H1 (cell line): ENCODE results near the gene ABHD11. TPM values are rescaled to one million over a fixed set of nuclear protein-coding genes. Genes with fewer than 3 reads are reported as not detected.
A peak's percentile ranks its signal among the peaks of the same experiment; 100 is the strongest.

Experiments
- CTCF ChIA-PET: fragments of 300-600 bp; sonication (Branson Sonifier 250); formaldehyde crosslinking; loops from one replicate; lab custom pipeline; 2021; ENCODE audit not compliant: partially characterized antibody; lab: Charles Lee
- POLR2A ChIA-PET: fragments of 300-600 bp; sonication (Branson Sonifier 250); formaldehyde crosslinking; loops from one replicate; lab custom pipeline; 2021; ENCODE audit warnings: inconsistent platforms; ENCODE audit not compliant: partially characterized antibody; lab: Charles Lee
- DNase-seq, 2 experiments: peaks; one replicate each; pipeline versions ENCODE4 v3.0.0 to v3.0.0-alpha.2; 2010 to 2022; ENCODE audit warnings: low spot score in 2 of 2, low read depth in 1 of 2, mixed read lengths in 1 of 2
- FAIRE-seq: peaks from 2 replicates; lab custom pipeline; 2011; peaks lifted over from hg19 to GRCh38; lab: Jason Lieb, UNC
- H2AFZ ChIP-seq: 2 replicates; pipeline ENCODE4 v1.8.1; 2012; ENCODE audit warnings: low read length, inconsistent platforms
- H2AK5ac ChIP-seq: 2 replicates; pipeline ENCODE4 v1.6.1; 2013; ENCODE audit warnings: low read depth, low read length
- H2BK120ac ChIP-seq: replicated peaks from 2 replicates; pipeline ENCODE3; 2013; ENCODE audit warnings: low read depth, low read length, inconsistent platforms
- H2BK12ac ChIP-seq: 2 replicates; pipeline ENCODE4 v1.6.1; 2013; ENCODE audit warnings: low read depth, low read length
- H2BK15ac ChIP-seq: 2 replicates; pipeline ENCODE4 v1.6.1; 2013; ENCODE audit warnings: low read length
- H2BK20ac ChIP-seq: 2 replicates; pipeline ENCODE4 v1.6.1; 2013; ENCODE audit warnings: low read length
- H2BK5ac ChIP-seq: 2 replicates; pipeline ENCODE4 v1.6.1; 2013; ENCODE audit warnings: low read depth, low read length
- H3K14ac ChIP-seq: 2 replicates; pipeline ENCODE4 v1.6.1; 2013; ENCODE audit warnings: inconsistent platforms; ENCODE audit not compliant: insufficient read length
- H3K18ac ChIP-seq: 2 replicates; pipeline ENCODE4 v1.6.1; 2013; ENCODE audit warnings: low read length; ENCODE audit errors: extremely low read depth
- H3K23ac ChIP-seq: 2 replicates; pipeline ENCODE4 v1.6.1; 2013; ENCODE audit warnings: inconsistent platforms; ENCODE audit not compliant: insufficient read length
- H3K23me2 ChIP-seq: 2 replicates; pipeline ENCODE4 v1.6.1; 2013; ENCODE audit warnings: low read depth, low read length
- H3K27ac ChIP-seq: 2 replicates; pipeline ENCODE4 v1.6.1; 2011; ENCODE audit warnings: low read depth, low read length, inconsistent platforms
- H3K27me3 ChIP-seq, 4 experiments: replicated peaks in 1 of 4; 1 replicate in 1 of 4; 2 replicates in 3 of 4; pipeline versions ENCODE4 v1.6.1 to v1.8.1; 2011 to 2013; ENCODE audit warnings: low read length in 3 of 4, mild to moderate bottlenecking in 3 of 4, inconsistent platforms in 2 of 4, mixed read lengths in 2 of 4, moderate library complexity in 1 of 4; ENCODE audit not compliant: control insufficient read depth in 3 of 4, insufficient read depth in 3 of 4; ENCODE audit errors: extremely low read depth in 1 of 4
- H3K36me3 ChIP-seq, 4 experiments: 2 replicates each; pipeline versions ENCODE4 v1.6.1 to v1.8.1; 2011 to 2013; ENCODE audit warnings: mild to moderate bottlenecking in 4 of 4, low read length in 3 of 4, moderate library complexity in 2 of 4, control low read depth in 1 of 4, inconsistent platforms in 1 of 4; ENCODE audit not compliant: insufficient read depth in 4 of 4, control insufficient read depth in 2 of 4
- H3K4ac ChIP-seq: replicated peaks from 2 replicates; pipeline ENCODE3; 2013; ENCODE audit warnings: low read length, low read depth, mixed read lengths, inconsistent platforms; ENCODE audit not compliant: insufficient read length
- H3K4me1 ChIP-seq, 4 experiments: replicated peaks in 1 of 4; 1 replicate in 1 of 4; 2 replicates in 3 of 4; pipeline versions ENCODE4 v1.6.1 to v1.8.1; 2011 to 2013; ENCODE audit warnings: low read length in 3 of 4, inconsistent platforms in 2 of 4, mixed read lengths in 1 of 4; ENCODE audit not compliant: insufficient read depth in 4 of 4, control insufficient read depth in 3 of 4
- H3K4me2 ChIP-seq, 2 experiments: 2 replicates each; pipeline versions ENCODE4 v1.6.1 to v1.8.1; 2011 to 2013; ENCODE audit warnings: low read depth in 2 of 2, low read length in 2 of 2, control low read depth in 1 of 2, inconsistent platforms in 1 of 2, mild to moderate bottlenecking in 1 of 2; ENCODE audit not compliant: insufficient read depth in 1 of 2
- H3K4me3 ChIP-seq, 4 experiments: fragments of 200-600, 300-600 bp in 1 of 4; sonication (generic), shearing (Covaris generic), sonication (Bioruptor Twin) in 1 of 4; 2 replicates each; pipeline versions ENCODE4 v1.5.1 to v1.8.1; 2011 to 2016; ENCODE audit warnings: low read length in 4 of 4, low read depth in 3 of 4, control low read depth in 2 of 4, inconsistent platforms in 2 of 4, mild to moderate bottlenecking in 2 of 4, mixed read lengths in 1 of 4, moderate library complexity in 1 of 4; ENCODE audit not compliant: insufficient read depth in 2 of 4; ENCODE audit errors: extremely low read depth in 1 of 4
- H3K56ac ChIP-seq: replicated peaks from 2 replicates; pipeline ENCODE3; 2013; ENCODE audit warnings: low read depth, mild to moderate bottlenecking, mixed read lengths, low read length, inconsistent platforms; ENCODE audit not compliant: insufficient read length
- H3K79me1 ChIP-seq: 2 replicates; pipeline ENCODE4 v1.6.1; 2013; ENCODE audit warnings: low read depth, low read length, control low read depth
- H3K79me2 ChIP-seq, 2 experiments: 2 replicates each; pipeline versions ENCODE4 v1.6.1 to v1.8.1; 2012 to 2013; ENCODE audit warnings: low read length in 2 of 2, mild to moderate bottlenecking in 2 of 2, inconsistent platforms in 1 of 2; ENCODE audit not compliant: insufficient read depth in 2 of 2, control insufficient read depth in 1 of 2
- H3K9ac ChIP-seq, 4 experiments: replicated peaks in 1 of 4; 1 replicate in 1 of 4; 2 replicates in 3 of 4; pipeline versions ENCODE4 v1.6.1 to v1.8.1; 2011 to 2013; ENCODE audit warnings: low read depth in 3 of 4, low read length in 3 of 4, control low read depth in 2 of 4, mild to moderate bottlenecking in 2 of 4, moderate library complexity in 2 of 4, inconsistent platforms in 1 of 4; ENCODE audit errors: extremely low read depth in 1 of 4
- H3K9me3 ChIP-seq, 2 experiments: 2 replicates each; pipeline versions ENCODE4 v1.6.1 to v1.8.1; 2012 to 2013; ENCODE audit warnings: mild to moderate bottlenecking in 2 of 2, moderate library complexity in 2 of 2, control low read depth in 1 of 2, inconsistent platforms in 1 of 2, low read depth in 1 of 2, low read length in 1 of 2, mixed read lengths in 1 of 2; ENCODE audit not compliant: insufficient read depth in 2 of 2
- H4K20me1 ChIP-seq, 2 experiments: replicated peaks in 1 of 2; 2 replicates each; pipeline versions ENCODE3 to v1.8.1; 2011 to 2013; ENCODE audit warnings: inconsistent platforms in 2 of 2, low read length in 2 of 2, mild to moderate bottlenecking in 1 of 2; ENCODE audit not compliant: insufficient read depth in 2 of 2, control insufficient read depth in 1 of 2
- H4K5ac ChIP-seq: 2 replicates; pipeline ENCODE4 v1.6.1; 2013; ENCODE audit warnings: low read length, low read depth, mixed read lengths, inconsistent platforms; ENCODE audit not compliant: insufficient read length
- H4K8ac ChIP-seq: 2 replicates; pipeline ENCODE4 v1.8.0; 2013; ENCODE audit warnings: mild to moderate bottlenecking, moderate library complexity, low read length, inconsistent platforms; ENCODE audit not compliant: insufficient read depth; ENCODE audit errors: extremely low read depth
- H4K91ac ChIP-seq: replicated peaks from 2 replicates; pipeline ENCODE3; 2013; ENCODE audit warnings: low read length, mixed read lengths, inconsistent platforms; ENCODE audit not compliant: insufficient read length
- GTF2F1 ChIP-seq: IDR thresholded peaks from 2 replicates; pipeline ENCODE4 v1.6.1; 2012; ENCODE audit warnings: low read depth, low read length, improper control_type of control experiment, borderline replicate concordance
- SUZ12 ChIP-seq: fragments of 200-600 bp; sonication (generic); IDR thresholded peaks from 2 replicates; pipeline ENCODE4 v1.6.1; 2012; ENCODE audit warnings: mild to moderate bottlenecking, inconsistent platforms, low read length, moderate library complexity, mixed read lengths
- YY1 ChIP-seq: IDR thresholded peaks from 2 replicates; pipeline ENCODE4 v1.6.1; 2011; ENCODE audit warnings: low read depth, mild to moderate bottlenecking, low read length
- whole genome bisulfite sequencing, 2 experiments: shearing (Covaris generic) in 1 of 2; methylation state at CpG; one replicate each; pipeline versions ENCODE4 v1.1.6 to v1.1.7; 2013 to 2015; ENCODE audit warnings: low lambda C conversion rate in 2 of 2, mixed read lengths in 2 of 2, inconsistent platforms in 1 of 2, low coverage in 1 of 2, missing lambda C conversion rate in 1 of 2; ENCODE audit not compliant: insufficient replicate concordance in 2 of 2, insufficient coverage in 1 of 2, insufficient read length in 1 of 2; ENCODE audit errors: extremely low coverage in 1 of 2, missing lambda C conversion rate in 1 of 2; 5-methylcytosine and 5-hydroxymethylcytosine counted together
- microRNA counts: library from miRNA; unstranded; fragments of <30 nt; microRNA quantifications from one replicate; lab custom pipeline; 2015
- microRNA-seq, 2 experiments: library from miRNA; unstranded; fragments of <30 nt; microRNA quantifications; one replicate each; pipeline versions ENCODE4 to v1.2.0, GENCODE V29; 2016 to 2020; ENCODE audit warnings: borderline microRNAs expressed in 2 of 2, borderline number of aligned reads in 2 of 2, borderline replicate concordance in 1 of 2
- polyA plus RNA-seq, 7 experiments: library from polyadenylated mRNA; depleted of rRNA in 3 of 7; stranded (reverse) in 5 of 7; unstranded in 2 of 7; fragments of >200 nt in 5 of 7; fragments of 200-250 nt in 2 of 7; gene quantifications; 1 replicate in 5 of 7; 2 replicates in 1 of 7; 4 replicates in 1 of 7; pipeline versions ENCODE4 v1.2.1 to v1.2.3, GENCODE V29; 2011 to 2013; ENCODE audit warnings: missing spikeins in 2 of 7, mixed read lengths in 2 of 7
- small RNA-seq: library from polyadenylated mRNA; stranded (forward); fragments of <200 nt; extraction: miRNeasy Mini kit (QIAGEN cat#:217004); gene quantifications from one replicate; pipeline ENCODE3, GENCODE V24; 2013; ENCODE audit not compliant: insufficient read depth
- total RNA-seq: library from RNA; stranded (reverse); fragmentation: NEBNext Ultra II Directional; extraction: Animal tissue kit (Norgen Biotek cat#: 25700); gene quantifications from 2 replicates; pipeline ENCODE4 v1.2.1, GENCODE V29; 2021

ABHD11 gene
- total and polyA plus RNA-seq, 2 of the 8 experiments (the other 6 are each of a cell fraction or from before 2014, with no cell fraction given), result 19.8 to 42.2 TPM

- Histone ChIP-seq H3K23me2 (peaks cover 3% of the 10 kb centered on the region; the same call in 1 of the 2 replicates), H3K79me1 (peaks cover 10% of the 10 kb centered on the region), H3K18ac (no peak overlapping the region), H3K27ac (no peak overlapping the region), H2BK5ac (no peak overlapping the region), H2BK12ac (no peak overlapping the region), H3K9ac (no peak overlapping the region), H3K14ac (no peak overlapping the region), H3K36me3 (peaks cover 15 to 42% (median 31%) of the 10 kb centered on the region in 4 experiments; a peak in 7 of 8 replicates), H3K79me2 (peaks cover 10 to 42% of the 10 kb centered on the region in 2 experiments), H2BK15ac (no peak overlapping the region), H4K5ac (no peak overlapping the region), H2BK120ac (no peak overlapping the region), H2AFZ (no peak overlapping the region), H4K20me1 (peaks cover 2 to 6% of the 10 kb centered on the region in 2 experiments), H3K4me3 (no peak overlapping the region), H4K8ac (no peak overlapping the region), H3K9me3 (no peaks in the 10 kb centered on the region), H3K27me3 (no peaks in the 10 kb centered on the region), H3K4me2 (no peak overlapping the region), H3K56ac (no peak overlapping the region), H3K4ac (no peak overlapping the region), H3K23ac (no peak overlapping the region), H2BK20ac (no peak overlapping the region), H4K91ac (no peak overlapping the region), H3K4me1 (no peaks in the 10 kb centered on the region), H2AK5ac (no peak overlapping the region)
- TF ChIP-seq GTF2F1 (no peak), YY1 (peak; percentile 83), SUZ12 (no peak)
- DNase-seq (no peak), FAIRE-seq (no peak)
- POLR2A ChIA-PET, result interaction anchor here (4.5 to 5.6 kb wide), 2 partner anchors 9 to 13 kb away, joined by 31 to 37 read pairs; no protein-coding TSS in a partner anchor
- CTCF ChIA-PET, result interaction anchor here (2.1 to 3.6 kb wide), 2 partner anchors 9 to 13 kb away, joined by 10 to 18 read pairs; no protein-coding TSS in a partner anchor
- WGBS, 2 experiments, result 90% methylated on average over 7 of the region's 8 CpGs; no CpG with 5 or more reads in 1 of the 2 experiments
Measured at GRCh38 chr7:73688288-73688687, 50.3 kb downstream of the ABHD11 start.

MicroRNAs within 50 kb of the gene (microRNA counts, 767-probe panel; counts per million panel counts)
- 879 counts per million, percentile 95 among the panel's probes with 10 or more counts for microRNA hsa-miR-4284 (lab: Ali Mortazavi, UCI)

Small RNA genes within 50 kb of the gene (microRNA-seq; reads per million reads assigned to microRNA genes)
- gene MIR4284, result 0 reads per million in 2 experiments

Small RNA genes within 50 kb of the gene (small RNA-seq; reads per million reads assigned to genes)
- gene MIR4284, result not detected
- gene RN7SL265P, result not detected

Other genes with a start within 250 kb of the ABHD11 start
- gene BAZ1B, start 216.5 kb downstream of the ABHD11 start, total RNA-seq, result 83.6 and 86.8 TPM in 2 replicates
- gene BAZ1B, start 216.5 kb downstream of the ABHD11 start, polyA plus RNA-seq (2011; rRNA removed), result 14.8 and 21.0 TPM in 2 replicates
- gene BCL7B, start 181.1 kb downstream of the ABHD11 start, total RNA-seq, result 24.9 and 32.3 TPM in 2 replicates
- 42.1 and 44.6 TPM in 2 replicates for gene BCL7B, start 181.1 kb downstream of the ABHD11 start, polyA plus RNA-seq (2011; rRNA removed)
- 22.5 and 25.8 TPM in 2 replicates for gene TBL2, start 160.2 kb downstream of the ABHD11 start, total RNA-seq
- 29.7 and 36.7 TPM in 2 replicates for gene TBL2, start 160.2 kb downstream of the ABHD11 start, polyA plus RNA-seq (2011; rRNA removed)
- gene MLXIPL, start 114.3 kb downstream of the ABHD11 start, total RNA-seq, result 8.6 and 9.4 TPM in 2 replicates
- 10.6 and 17.0 TPM in 2 replicates for gene MLXIPL, start 114.3 kb downstream of the ABHD11 start, polyA plus RNA-seq (2011; rRNA removed)
- gene VPS37D, start 71.0 kb downstream of the ABHD11 start, total RNA-seq, result 3.4 and 3.8 TPM in 2 replicates
- gene VPS37D, start 71.0 kb downstream of the ABHD11 start, polyA plus RNA-seq (2011; rRNA removed), result 5.0 and 6.9 TPM in 2 replicates
- 6.0 and 6.1 TPM in 2 replicates for gene DNAJC30, start 55.3 kb downstream of the ABHD11 start, total RNA-seq
- 6.3 and 10.0 TPM in 2 replicates for gene DNAJC30, start 55.3 kb downstream of the ABHD11 start, polyA plus RNA-seq (2011; rRNA removed)
- 72.2 and 78.4 TPM in 2 replicates for gene BUD23, start 55.2 kb downstream of the ABHD11 start, total RNA-seq
- gene BUD23, start 55.2 kb downstream of the ABHD11 start, polyA plus RNA-seq (2011; rRNA removed), result 72.3 and 76.5 TPM in 2 replicates
- gene STX1A, start 19.1 kb downstream of the ABHD11 start, total RNA-seq, result 9.9 and 13.5 TPM in 2 replicates
- 17.5 and 25.9 TPM in 2 replicates for gene STX1A, start 19.1 kb downstream of the ABHD11 start, polyA plus RNA-seq (2011; rRNA removed)
- 19.1 and 20.8 TPM in 2 replicates for gene CLDN3, start 31.5 kb upstream of the ABHD11 start, total RNA-seq
- gene CLDN3, start 31.5 kb upstream of the ABHD11 start, polyA plus RNA-seq (2011; rRNA removed), result 65.2 and 91.2 TPM in 2 replicates
- gene CLDN4, start 92.2 kb upstream of the ABHD11 start, total RNA-seq, result 28.0 TPM in 2 replicates
- 69.3 and 112 TPM in 2 replicates for gene CLDN4, start 92.2 kb upstream of the ABHD11 start, polyA plus RNA-seq (2011; rRNA removed)
- 5.6 and 6.2 TPM in 2 replicates for gene METTL27, start 103.7 kb upstream of the ABHD11 start, total RNA-seq
- 12.0 and 21.6 TPM in 2 replicates for gene METTL27, start 103.7 kb upstream of the ABHD11 start, polyA plus RNA-seq (2011; rRNA removed)
- gene TMEM270, start 122.4 kb upstream of the ABHD11 start, total RNA-seq, result not detected in 2 replicates
- gene TMEM270, start 122.4 kb upstream of the ABHD11 start, polyA plus RNA-seq (2011; rRNA removed), result 0.26 and 0.33 TPM in 2 replicates